ENCODE results near the gene FYN. TPM values are rescaled to one million over a fixed set of nuclear protein-coding genes. Genes with fewer than 3 reads are reported as not detected.

The FYN gene
- total and polyA plus RNA-seq, 2 of the 4 experiments (the other 2 are of a cell fraction) = 30.8 to 36.4 TPM

DNA sequence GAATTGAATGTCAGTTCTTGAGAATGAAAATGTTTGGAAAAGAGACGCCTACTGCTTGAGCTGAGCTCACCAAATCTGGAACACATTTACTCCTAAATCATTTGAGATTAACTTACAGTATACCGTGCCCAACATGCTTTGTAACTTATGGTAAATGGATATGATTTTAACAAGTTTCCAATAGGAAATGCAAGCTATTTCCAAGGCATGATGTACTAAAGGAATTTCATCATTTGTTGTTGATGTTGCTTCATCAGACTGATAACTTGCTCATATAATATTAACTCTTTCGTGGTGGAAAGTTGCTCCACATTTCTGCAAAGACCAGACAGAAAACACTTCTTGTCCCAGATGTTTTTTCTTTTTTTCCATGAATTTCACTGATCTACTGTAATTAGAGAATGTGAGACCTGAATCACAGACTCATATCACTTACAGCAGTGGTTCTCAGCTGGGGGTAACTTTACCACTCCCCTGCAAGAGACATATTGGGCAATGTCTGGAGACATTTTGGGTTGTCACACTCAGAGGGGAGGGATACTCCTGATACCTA, 151.0 kb downstream of the FYN start:
- Histone ChIP-seq H3K4ac (ENCODE audit: low read depth, low read length) (peak overlapping the region; percentile 10; the same call in 1 of the 2 replicates), H3K9me1 (ENCODE audit: insufficient read depth, low read length) (peaks cover 11% of the 10 kb centered on the region; the same call in 1 of the 2 replicates), H2BK20ac (ENCODE audit: low read depth, low read length) (peak overlapping the region; percentile 43; the same call in 1 of the 2 replicates), H2BK5ac (ENCODE audit: low read depth, low read length, poor library complexity, severe bottlenecking) (no peak overlapping the region), H2AK9ac (replicated peaks; ENCODE audit: low read depth, low read length, poor library complexity) (no peak overlapping the region), H3K27ac (ENCODE audit: insufficient read depth, low read length) (no peak overlapping the region), H3K79me1 (ENCODE audit: low read depth in 1 of 2, low read length in 2 of 2) (peaks cover 20 to 30% of the 10 kb centered on the region in 2 experiments), H3K4me2 (ENCODE audit: low read depth, low read length) (no peak overlapping the region), H3K4me1 (ENCODE audit: control insufficient read depth, insufficient read depth, low read length) (peaks cover 9% of the 10 kb centered on the region), H4K20me1 (ENCODE audit: insufficient read depth, low read length) (peaks cover 4% of the 10 kb centered on the region; the same call in 1 of the 2 replicates), H4K91ac (ENCODE audit: insufficient read depth, low read depth, low read length) (no peak overlapping the region), H2BK15ac (ENCODE audit: low read depth, low read length) (no peak overlapping the region), H3K23ac (ENCODE audit: low read depth, low read length) (no peak overlapping the region), H2AFZ (replicated peaks; ENCODE audit: low read length, poor library complexity) (no peak overlapping the region), H4K5ac (ENCODE audit: low read depth, low read length) (no peak overlapping the region), H3K36me3 (ENCODE audit: control insufficient read depth, insufficient read depth, low read length) (peaks cover 8% of the 10 kb centered on the region), H3K18ac (ENCODE audit: low read depth, low read length) (no peak overlapping the region), H2AK5ac (ENCODE audit: low read depth, low read length) (no peak overlapping the region), H3K9me3 (ENCODE audit: control insufficient read depth, insufficient read depth, low read length) (no peaks in the 10 kb centered on the region), H3K9ac (ENCODE audit: low read depth, low read length) (no peak overlapping the region), H2BK120ac (ENCODE audit: low read depth, low read length) (no peak overlapping the region), H3K27me3 (ENCODE audit: control insufficient read depth, insufficient read depth, low read length) (no peaks in the 10 kb centered on the region), H3K4me3 (ENCODE audit: insufficient read depth, low read depth, low read length) (no peak overlapping the region), H4K8ac (ENCODE audit: low read depth in 2 of 2, low read length in 2 of 2) (no peak overlapping the region), H3K14ac (replicated peaks; ENCODE audit: low read depth, low read length) (peak overlapping the region; percentile 73; the same call in 1 of the 2 replicates), H3K56ac (ENCODE audit: extremely low read depth, insufficient read depth, low read length) (no peak overlapping the region)
- ATAC-seq (ENCODE audit: low read depth) (peak; percentile 52), DNase-seq (peak; percentile 76)
- CTCF ChIA-PET = interaction anchor here (0.8 kb wide), 1 partner anchor 147 kb away, joined by 3 read pairs; no protein-coding TSS in a partner anchor
- POLR2A ChIA-PET (ENCODE audit: unreplicated experiment) = no interaction called here
- no TSS peak for BruUV-seq (replicated peaks)
- TF ChIP-seq RFX5 (IDR thresholded peaks at IDR 0.05; ENCODE audit: low read depth, low read length) (no peak), CEBPB (IDR thresholded peaks at IDR 0.05; ENCODE audit: low read depth, low read length) (peak; percentile 98)
- in situ Hi-C loops (cut with MboI; ENCODE audit: low sequenced_read_pairs) (no loop called here), dilution Hi-C loops (cut with HindIII; ENCODE audit: low sequenced_read_pairs, unreplicated experiment) (no loop called here), intact Hi-C loops (cut with micrococcal nuclease) (loop anchor here (10.0 kb wide), 1 partner anchor 83 kb away; no protein-coding TSS in a partner anchor)
- WGBS, 2 experiments (ENCODE audit: extremely low coverage in 2 of 2, insufficient read length in 1 of 2) = no CpG with 5 or more reads among the region's 3 CpGs

All from IMR-90 (cell line).